Measurements from ENCODE around the gene ATP6V1B1. TPM values are rescaled to one million over a fixed set of nuclear protein-coding genes. Genes with fewer than 3 reads are reported as not detected.

Gene ATP6V1B1
- total and polyA plus RNA-seq, 10 of the 15 experiments (the other 5 are each of a cell fraction or from before 2014, with no cell fraction given) = not detected

DNA sequence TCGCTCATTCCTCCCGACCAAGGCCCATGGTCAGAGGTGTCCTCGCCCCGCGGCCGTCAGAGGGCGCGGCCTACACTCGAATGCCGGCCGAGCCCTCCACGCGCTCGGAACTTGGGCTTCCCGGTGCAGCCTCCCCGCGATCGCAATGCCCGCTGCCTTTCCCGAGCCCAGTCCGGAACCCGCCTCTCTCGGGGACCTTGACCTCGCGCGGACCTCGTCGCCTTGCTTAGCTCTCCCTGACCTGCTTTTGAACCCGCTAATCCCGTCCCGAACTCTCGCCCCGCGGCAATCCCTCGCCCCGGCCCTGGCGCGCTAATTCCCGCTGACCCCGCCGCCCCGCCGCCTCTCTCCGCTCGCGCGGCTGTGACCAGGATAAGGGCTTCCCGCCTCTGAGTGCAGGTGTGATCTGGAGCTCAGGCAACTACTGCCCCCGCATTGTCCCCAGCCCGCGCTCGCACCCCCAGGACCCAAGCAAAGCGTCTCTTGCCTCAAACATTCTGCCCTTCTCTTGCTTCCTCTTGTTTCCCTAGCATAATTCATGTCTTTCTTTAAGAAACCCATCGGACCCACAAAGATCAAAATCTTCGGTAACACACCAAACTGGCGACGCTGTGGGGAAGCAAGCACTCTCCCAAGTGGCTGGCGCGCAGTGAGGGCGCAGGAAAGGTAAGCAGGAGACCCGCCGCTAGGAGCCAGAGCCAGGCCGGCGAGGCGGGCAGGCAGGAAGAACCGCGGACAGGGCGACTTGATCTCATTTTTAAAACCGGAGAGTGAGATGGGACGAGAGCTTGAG lies 46.6 kb upstream of the ATP6V1B1 start:
- Histone ChIP-seq H3K27ac (ENCODE audit: control insufficient read depth, insufficient read depth) (no peak overlapping the region), H2AFZ (ENCODE audit: control insufficient read depth, low read depth, low read length) (no peak overlapping the region), H3K4me1 (ENCODE audit: control insufficient read depth, insufficient read depth, low read length) (no peaks in the 10 kb centered on the region), H3K79me2 (ENCODE audit: control insufficient read depth, insufficient read depth, low read length) (no peaks in the 10 kb centered on the region), H3K27me3 (replicated peaks in 1 of 2; ENCODE audit: control insufficient read depth in 2 of 2, insufficient read depth in 2 of 2, low read length in 1 of 2) (peaks cover 16 to 22% of the 10 kb centered on the region in 2 experiments), H3K4me2 (ENCODE audit: control insufficient read depth, insufficient read depth) (no peak overlapping the region), H3K4me3 (no peak overlapping the region), H3K36me3 (ENCODE audit: control insufficient read depth in 2 of 2, insufficient read depth in 2 of 2, low read length in 1 of 2) (no peaks in the 10 kb centered on the region), H4K20me1 (ENCODE audit: control insufficient read depth, insufficient read depth) (no peaks in the 10 kb centered on the region), H3K9me3 (replicated peaks; ENCODE audit: control insufficient read depth, insufficient read depth, low read length) (no peaks in the 10 kb centered on the region; the same call in 2 of the 3 replicates), H3K9ac (ENCODE audit: control insufficient read depth, insufficient read depth, low read length) (no peak overlapping the region)
- no peak for TF ChIP-seq NFXL1 (IDR thresholded peaks at IDR 0.05; ENCODE audit: borderline replicate concordance)
- TF ChIP-seq, protein P1, sequence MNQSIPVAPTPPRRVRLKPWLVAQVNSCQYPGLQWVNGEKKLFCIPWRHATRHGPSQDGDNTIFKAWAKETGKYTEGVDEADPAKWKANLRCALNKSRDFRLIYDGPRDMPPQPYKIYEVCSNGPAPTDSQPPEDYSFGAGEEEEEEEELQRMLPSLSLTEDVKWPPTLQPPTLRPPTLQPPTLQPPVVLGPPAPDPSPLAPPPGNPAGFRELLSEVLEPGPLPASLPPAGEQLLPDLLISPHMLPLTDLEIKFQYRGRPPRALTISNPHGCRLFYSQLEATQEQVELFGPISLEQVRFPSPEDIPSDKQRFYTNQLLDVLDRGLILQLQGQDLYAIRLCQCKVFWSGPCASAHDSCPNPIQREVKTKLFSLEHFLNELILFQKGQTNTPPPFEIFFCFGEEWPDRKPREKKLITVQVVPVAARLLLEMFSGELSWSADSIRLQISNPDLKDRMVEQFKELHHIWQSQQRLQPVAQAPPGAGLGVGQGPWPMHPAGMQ (IDR thresholded peaks at IDR 0.05; ENCODE audit: borderline replicate concordance) = no peak
- peak; percentile 73 for TF ChIP-seq SUZ12 (IDR thresholded peaks at IDR 0.05; ENCODE audit: unreplicated experiment)
- TF ChIP-seq, protein P2, sequence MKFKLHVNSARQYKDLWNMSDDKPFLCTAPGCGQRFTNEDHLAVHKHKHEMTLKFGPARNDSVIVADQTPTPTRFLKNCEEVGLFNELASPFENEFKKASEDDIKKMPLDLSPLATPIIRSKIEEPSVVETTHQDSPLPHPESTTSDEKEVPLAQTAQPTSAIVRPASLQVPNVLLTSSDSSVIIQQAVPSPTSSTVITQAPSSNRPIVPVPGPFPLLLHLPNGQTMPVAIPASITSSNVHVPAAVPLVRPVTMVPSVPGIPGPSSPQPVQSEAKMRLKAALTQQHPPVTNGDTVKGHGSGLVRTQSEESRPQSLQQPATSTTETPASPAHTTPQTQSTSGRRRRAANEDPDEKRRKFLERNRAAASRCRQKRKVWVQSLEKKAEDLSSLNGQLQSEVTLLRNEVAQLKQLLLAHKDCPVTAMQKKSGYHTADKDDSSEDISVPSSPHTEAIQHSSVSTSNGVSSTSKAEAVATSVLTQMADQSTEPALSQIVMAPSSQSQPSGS (IDR thresholded peaks at IDR 0.05; ENCODE audit: low read length) = no peak
- peak; percentile 34; the same call in 1 of the 2 replicates for TF ChIP-seq EZH2 (IDR thresholded peaks at IDR 0.05; ENCODE audit: borderline replicate concordance, control insufficient read depth, low read depth, low read length)
- FAIRE-seq (no peak), ATAC-seq (no peak), DNase-seq (ENCODE audit: low read depth, low spot score) (no peak)
- no TSS peak for BruUV-seq (replicated peaks)
- 35% methylated on average over 63 of the region's 70 CpGs for WGBS (ENCODE audit: insufficient coverage, insufficient replicate concordance, low lambda C conversion rate, missing lambda C conversion rate)
- in situ Hi-C loops (cut with MboI) = no loop called here
- ChIA-PET POLR2A (no interaction called here), RAD21 (ENCODE audit: unreplicated experiment) (no interaction called here), SMC1A (ENCODE audit: uncharacterized antibody, unreplicated experiment) (no interaction called here), CTCF (no interaction called here)
- intact Hi-C loops (cut with micrococcal nuclease; ENCODE audit: unreplicated experiment) = no loop called here

All from GM12878 (cell line).